GM18951 (cell line): ENCODE measurements around the gene FBXL19.

Experiments
- POLR2A ChIP-seq: IDR thresholded peaks from 4 replicates; pipeline ENCODE4 v1.6.1; 2011; ENCODE audit warnings: mild to moderate bottlenecking; ENCODE audit not compliant: insufficient read length, insufficient read depth; ENCODE audit errors: extremely low read depth
- in situ Hi-C: fragments of 300-500 bp; cut with MboI; formaldehyde crosslinking; loops from one replicate; pipeline ENCODE4 v1.12.0; 2022; ENCODE audit warnings: low sequenced_read_pairs, mixed read lengths, inconsistent platforms; ENCODE audit not compliant: unreplicated experiment

The FBXL19 gene

GRCh38 chr16:30987581-30988190, 64.3 kb downstream of the FBXL19 start:
- in situ Hi-C loops: loop anchor here (25.0 kb wide), 2 partner anchors 450 to 875 kb away; partner anchors contain the start of genes COX6A2, ZNF267 and ZNF843
- TF ChIP-seq POLR2A: no peak

GRCh38 chr16:30989469-30990047, 66.2 kb downstream of the FBXL19 start:
- in situ Hi-C loops: loop anchor here (25.0 kb wide), 2 partner anchors 448 to 873 kb away; partner anchors contain the start of genes COX6A2, ZNF267 and ZNF843
- no peak for TF ChIP-seq POLR2A

GRCh38 chr16:30990105-30990504, 66.7 kb downstream of the FBXL19 start:
- no peak for TF ChIP-seq POLR2A
- in situ Hi-C loops: loop anchor here (25.0 kb wide), 2 partner anchors 447 to 872 kb away; partner anchors contain the start of genes COX6A2, ZNF267 and ZNF843

GRCh38 chr16:30991052-30991451, 67.7 kb downstream of the FBXL19 start:
- no peak for TF ChIP-seq POLR2A
- in situ Hi-C loops: loop anchor here (25.0 kb wide), 2 partner anchors 446 to 871 kb away; partner anchors contain the start of genes COX6A2, ZNF267 and ZNF843

- in situ Hi-C loops: loop anchor here (25.0 kb wide), 2 partner anchors 445 to 870 kb away; partner anchors contain the start of genes COX6A2, ZNF267 and ZNF843
These were observed 69.0 kb downstream of the FBXL19 start for GRCh38 chr16:30992276-30992780.

GRCh38 chr16:30992931-30993816, 69.8 kb downstream of the FBXL19 start:
- in situ Hi-C loops: loop anchor here (25.0 kb wide), 2 partner anchors 444 to 869 kb away; partner anchors contain the start of genes COX6A2, ZNF267 and ZNF843
- TF ChIP-seq POLR2A: no peak

More at GRCh38 chr16:30992276-30992780, 69.0 kb downstream of the FBXL19 start:
- TF ChIP-seq POLR2A: no peak

- in situ Hi-C loops: loop anchor here (25.0 kb wide), 2 partner anchors 441 to 866 kb away; partner anchors contain the start of genes COX6A2, ZNF267 and ZNF843
These were observed 72.6 kb downstream of the FBXL19 start for GRCh38 chr16:30995927-30996323.

GRCh38 chr16:30996324-30996984, 73.1 kb downstream of the FBXL19 start:
- in situ Hi-C loops: loop anchor here (25.0 kb wide), 2 partner anchors 441 to 866 kb away; partner anchors contain the start of genes COX6A2, ZNF267 and ZNF843

More at GRCh38 chr16:30995927-30996323, 72.6 kb downstream of the FBXL19 start:
- no peak for TF ChIP-seq POLR2A

GRCh38 chr16:30996985-30997724, 73.8 kb downstream of the FBXL19 start:
- peak; percentile 70 for TF ChIP-seq POLR2A
- in situ Hi-C loops: loop anchor here (25.0 kb wide), 2 partner anchors 440 to 865 kb away; partner anchors contain the start of genes COX6A2, ZNF267 and ZNF843

More at GRCh38 chr16:30996324-30996984, 73.1 kb downstream of the FBXL19 start:
- no peak for TF ChIP-seq POLR2A

- no peak for TF ChIP-seq POLR2A
- in situ Hi-C loops: loop anchor here (25.0 kb wide), 2 partner anchors 439 to 864 kb away; partner anchors contain the start of genes COX6A2, ZNF267 and ZNF843
These were observed 74.6 kb downstream of the FBXL19 start for GRCh38 chr16:30997725-30998711.
